GM19351 (cell line): ENCODE measurements around the gene TSPAN18.

ENCODE experiments used
- ATAC-seq: cut with Tn5 transposase; IDR thresholded peaks from one replicate; pipeline ENCODE4 v1.9.1; 2021; ENCODE audit warnings: mild to moderate bottlenecking, moderate library complexity; ENCODE audit not compliant: unreplicated experiment

Gene TSPAN18

GRCh38 chr11:44758983-44759382 lies 32.2 kb downstream of the TSPAN18 start:
- ATAC-seq: no peak

- ATAC-seq: no peak
Observed at GRCh38 chr11:44759743-44760476, 33.1 kb downstream of the TSPAN18 start.

GRCh38 chr11:44760477-44760872 lies 33.7 kb downstream of the TSPAN18 start:
- ATAC-seq: no peak

GRCh38 chr11:44760917-44761550 lies 34.3 kb downstream of the TSPAN18 start:
- no peak for ATAC-seq

GRCh38 chr11:44761551-44761961 lies 34.8 kb downstream of the TSPAN18 start:
- ATAC-seq: no peak

GRCh38 chr11:44763121-44763820 lies 36.5 kb downstream of the TSPAN18 start:
- ATAC-seq: no peak

GRCh38 chr11:44764583-44764982 lies 37.8 kb downstream of the TSPAN18 start:
- no peak for ATAC-seq

GRCh38 chr11:44765026-44765595 lies 38.3 kb downstream of the TSPAN18 start:
- no peak for ATAC-seq

GRCh38 chr11:44765676-44766075 lies 38.9 kb downstream of the TSPAN18 start:
- ATAC-seq: no peak

- ATAC-seq: no peak
Observed at GRCh38 chr11:44766112-44766971, 39.6 kb downstream of the TSPAN18 start.

- ATAC-seq: no peak
Observed at GRCh38 chr11:44766972-44767278, 40.2 kb downstream of the TSPAN18 start.

GRCh38 chr11:44767421-44767820 lies 40.7 kb downstream of the TSPAN18 start:
- no peak for ATAC-seq

GRCh38 chr11:44770401-44770800 lies 43.6 kb downstream of the TSPAN18 start:
- no peak for ATAC-seq

GRCh38 chr11:44771252-44771734 lies 44.5 kb downstream of the TSPAN18 start:
- no peak for ATAC-seq

- ATAC-seq: no peak
Observed at GRCh38 chr11:44771841-44772240, 45.1 kb downstream of the TSPAN18 start.

GRCh38 chr11:44773351-44773965 lies 46.7 kb downstream of the TSPAN18 start:
- ATAC-seq: no peak

GRCh38 chr11:44774108-44774507 lies 47.3 kb downstream of the TSPAN18 start:
- ATAC-seq: no peak

GRCh38 chr11:44774731-44775130 lies 48.0 kb downstream of the TSPAN18 start:
- no peak for ATAC-seq

- no peak for ATAC-seq
Observed at GRCh38 chr11:44775366-44775984, 48.7 kb downstream of the TSPAN18 start.

- ATAC-seq: no peak
Observed at GRCh38 chr11:44775985-44776446, 49.3 kb downstream of the TSPAN18 start.
